OCI-LY1 (cell line): ENCODE measurements around the gene LTBP1.
A peak's percentile ranks its signal among the peaks of the same experiment; 100 is the strongest.

Source experiments
- H2AFZ ChIP-seq: fragments of 200-600 bp; sonication (generic), shearing (Covaris generic); 2 replicates; pipeline ENCODE4 v1.6.0; 2014; ENCODE audit warnings: antibody characterized with exemption, mild to moderate bottlenecking, low read length
- H3F3A ChIP-seq: fragments of 200-600 bp; sonication (generic), shearing (Covaris generic); 2 replicates; pipeline ENCODE4 v1.6.0; 2014; ENCODE audit warnings: mild to moderate bottlenecking, antibody characterized with exemption, low read length, moderate library complexity; ENCODE audit not compliant: insufficient read depth
- H3K27ac ChIP-seq: fragments of 200-600 bp; sonication (generic); 2 replicates; pipeline ENCODE4 v1.5.1; 2014; ENCODE audit warnings: low read length, mixed run types, mild to moderate bottlenecking, low read depth; ENCODE audit not compliant: poor library complexity, severe bottlenecking
- H3K27me3 ChIP-seq: fragments of 200-600 bp; sonication (generic); 2 replicates; pipeline ENCODE4 v1.6.0; 2014; ENCODE audit warnings: antibody characterized with exemption, mild to moderate bottlenecking, low read length, moderate library complexity; ENCODE audit not compliant: insufficient read depth
- H3K36me3 ChIP-seq: fragments of 200-600 bp; sonication (generic); 2 replicates; pipeline ENCODE4 v1.6.1; 2014; ENCODE audit warnings: mild to moderate bottlenecking, antibody characterized with exemption, low read length, moderate library complexity, mixed read lengths; ENCODE audit not compliant: insufficient read depth
- H3K4me1 ChIP-seq: fragments of 200-600 bp; sonication (generic); 2 replicates; pipeline ENCODE4 v1.5.1; 2014; ENCODE audit warnings: mild to moderate bottlenecking, low read length, moderate library complexity; ENCODE audit not compliant: insufficient read depth, severe bottlenecking
- H3K4me2 ChIP-seq: fragments of 200-600 bp; sonication (generic), shearing (Covaris generic); 2 replicates; pipeline ENCODE4 v1.6.1; 2014; ENCODE audit warnings: low read length
- H3K4me3 ChIP-seq: fragments of 200-600 bp; sonication (generic); 2 replicates; pipeline ENCODE4 v1.5.1; 2014; ENCODE audit warnings: low read length, low read depth, mild to moderate bottlenecking, mixed read lengths; ENCODE audit not compliant: poor library complexity, severe bottlenecking
- H3K79me2 ChIP-seq: fragments of 200-600 bp; shearing (Covaris generic); 2 replicates; pipeline ENCODE4 v1.6.1; 2016; ENCODE audit warnings: mixed run types, low read length, mixed read lengths; ENCODE audit not compliant: insufficient read depth
- H3K9ac ChIP-seq: fragments of 200-600 bp; sonication (generic), shearing (Covaris generic); 2 replicates; pipeline ENCODE4 v1.6.1; 2014; ENCODE audit warnings: mild to moderate bottlenecking, low read length, mixed read lengths
- H3K9me2 ChIP-seq: fragments of 200-600 bp; sonication (generic), shearing (Covaris generic); 2 replicates; pipeline ENCODE4 v1.6.1; 2014; ENCODE audit warnings: low read depth, mild to moderate bottlenecking, low read length, mixed read lengths
- H3K9me3 ChIP-seq: fragments of 200-600 bp; shearing (Covaris generic); 2 replicates; pipeline ENCODE4 v1.6.1; 2014; ENCODE audit warnings: low read length, mixed read lengths
- H4K20me1 ChIP-seq: fragments of 200-600 bp; sonication (generic), shearing (Covaris generic); 2 replicates; pipeline ENCODE4 v1.6.0; 2016; ENCODE audit warnings: mild to moderate bottlenecking, low read length; ENCODE audit not compliant: insufficient read depth
- CTCF ChIP-seq: fragments of 200-600 bp; sonication (generic), shearing (Covaris generic); IDR thresholded peaks from 2 replicates; pipeline ENCODE4 v1.5.1; 2017; ENCODE audit warnings: mild to moderate bottlenecking, antibody characterized with exemption, low read length, moderate library complexity, mixed read lengths
- EZH2 ChIP-seq: fragments of 200-600 bp; sonication (generic), shearing (Covaris generic); IDR thresholded peaks from 2 replicates; pipeline ENCODE4 v1.8.0; 2017; ENCODE audit warnings: borderline replicate concordance, mixed run types, mild to moderate bottlenecking, antibody characterized with exemption, low read length, moderate library complexity, mixed read lengths

The LTBP1 gene

GRCh38 chr2:33267756-33268155 lies 321.0 kb downstream of the LTBP1 start:
- Histone ChIP-seq H3K79me2 (no peaks in the 10 kb centered on the region), H2AFZ (no peak overlapping the region), H3F3A (no peaks in the 10 kb centered on the region), H3K4me1 (peaks cover 22% of the 10 kb centered on the region), H3K4me2 (no peak overlapping the region), H3K9ac (no peak overlapping the region), H3K9me2 (no peaks in the 10 kb centered on the region), H3K27me3 (no peaks in the 10 kb centered on the region), H3K27ac (no peak overlapping the region), H4K20me1 (no peaks in the 10 kb centered on the region), H3K36me3 (peaks cover 72% of the 10 kb centered on the region), H3K4me3 (no peak overlapping the region), H3K9me3 (peaks cover 30% of the 10 kb centered on the region)
- no peak; the same call in 1 of the 2 replicates for TF ChIP-seq CTCF
- TF ChIP-seq EZH2 = no peak

GRCh38 chr2:33268246-33268831 lies 321.6 kb downstream of the LTBP1 start:
- Histone ChIP-seq H3K9ac (no peak overlapping the region), H3K27me3 (no peaks in the 10 kb centered on the region), H3K4me2 (no peak overlapping the region), H4K20me1 (no peaks in the 10 kb centered on the region), H3K4me3 (no peak overlapping the region), H3K9me2 (no peaks in the 10 kb centered on the region), H3K9me3 (peaks cover 26% of the 10 kb centered on the region), H3K79me2 (no peaks in the 10 kb centered on the region), H3K4me1 (peaks cover 22% of the 10 kb centered on the region), H3F3A (no peaks in the 10 kb centered on the region), H3K36me3 (peaks cover 72% of the 10 kb centered on the region), H3K27ac (no peak overlapping the region), H2AFZ (no peak overlapping the region)
- TF ChIP-seq CTCF (no peak), EZH2 (no peak)

- no peak overlapping the region for H2AFZ ChIP-seq
- H3K27me3 ChIP-seq = no peaks in the 10 kb centered on the region
- no peaks in the 10 kb centered on the region for H3K9me2 ChIP-seq
- TF ChIP-seq EZH2 (no peak), CTCF (no peak)
- no peaks in the 10 kb centered on the region for H4K20me1 ChIP-seq
- H3F3A ChIP-seq = no peaks in the 10 kb centered on the region
- peaks cover 1% of the 10 kb centered on the region; the same call in 1 of the 2 replicates for H3K9me3 ChIP-seq
- peaks cover 22% of the 10 kb centered on the region for H3K4me1 ChIP-seq
- H3K79me2 ChIP-seq = no peaks in the 10 kb centered on the region
- H3K9ac ChIP-seq = no peak overlapping the region
- H3K36me3 ChIP-seq = peaks cover 73% of the 10 kb centered on the region
- peak overlapping the region; percentile 52 for H3K27ac ChIP-seq
- H3K4me3 ChIP-seq = no peak overlapping the region
- no peak overlapping the region for H3K4me2 ChIP-seq
Measured at GRCh38 chr2:33272001-33272400, 325.2 kb downstream of the LTBP1 start.
